ENCODE results near the gene FBXO31. TPM values are rescaled to one million over a fixed set of nuclear protein-coding genes. Genes with fewer than 3 reads are reported as not detected.

The FBXO31 gene
- total and polyA plus RNA-seq, 9 of the 15 experiments (the other 6 are each of a cell fraction or from before 2014, with no cell fraction given), result 0.18 to 33.3 (median 10.9) TPM

DNA sequence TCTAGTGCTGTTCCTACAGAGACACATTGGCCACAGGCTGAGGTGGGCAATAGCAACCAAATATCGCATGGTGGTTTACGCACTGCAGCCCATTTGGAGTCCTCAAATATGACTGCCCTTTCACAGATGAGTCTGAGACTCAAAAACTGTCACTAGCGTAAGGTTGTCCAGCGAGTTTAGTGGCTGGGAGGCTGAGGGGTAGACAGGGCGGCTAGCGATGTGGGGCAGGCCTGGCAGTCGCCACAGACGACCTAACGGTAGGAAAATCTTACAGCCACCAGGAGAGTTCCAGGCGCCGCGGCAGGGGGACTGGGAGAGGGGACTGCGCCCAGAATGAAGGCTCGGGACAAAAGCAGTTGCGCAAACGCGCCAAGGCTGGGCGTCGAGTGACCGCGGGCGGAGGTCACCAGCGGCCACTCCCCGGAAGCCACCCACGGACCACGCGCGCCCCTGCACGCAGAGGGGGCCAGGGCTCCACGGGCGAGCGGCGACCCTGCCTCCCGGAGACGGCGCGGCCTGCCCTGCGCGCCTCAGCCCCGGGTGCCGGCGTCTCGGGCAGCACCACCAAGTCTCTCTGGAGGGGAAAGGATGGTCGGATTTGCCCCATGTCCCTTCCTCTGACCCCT is 7.9 kb upstream of the FBXO31 start (continued):
- TF ChIP-seq HDAC1 (IDR thresholded peaks at IDR 0.05) (no peak), TARDBP (IDR thresholded peaks at IDR 0.05) (no peak), ZNF583 (CRISPR knock-in tag; IDR thresholded peaks at IDR 0.05) (no peak; the same call in 1 of the 2 replicates), ETV1 (tag; conservative IDR thresholded peaks at IDR 0.05; ENCODE audit: low read depth) (peak; percentile 36; the same call in 1 of the 2 replicates), SMARCA4 (IDR thresholded peaks at IDR 0.05) (0 out of 2 replicates have a peak, but pooled peaks have one; percentile 42), CREM (IDR thresholded peaks at IDR 0.05; ENCODE audit: low read depth) (0 out of 2 replicates have a peak, but pooled peaks have one; percentile 13), JUND (IDR thresholded peaks at IDR 0.05; ENCODE audit: borderline replicate concordance, low read depth, low read length) (no peak), JUND (tag; IDR thresholded peaks at IDR 0.05; ENCODE audit: borderline replicate concordance, low read depth, low read length) (peak; percentile 5; the same call in 1 of the 3 replicates), NCOR1 (IDR thresholded peaks at IDR 0.05) (no peak), U2AF2 (optimal IDR thresholded peaks at IDR 0.05; ENCODE audit: low read depth, low read length) (no peak), EZH2 (IDR thresholded peaks at IDR 0.05; ENCODE audit: borderline replicate concordance, low read depth, low read length) (no peak), ZNF311 (CRISPR knock-in tag; IDR thresholded peaks at IDR 0.05) (0 out of 2 replicates have a peak, but pooled peaks have one; percentile 28), ZNF354B (CRISPR knock-in tag; IDR thresholded peaks at IDR 0.05) (no peak), BRD4 (IDR thresholded peaks at IDR 0.05) (0 out of 2 replicates have a peak, but pooled peaks have one; percentile 56), ZNF347 (CRISPR knock-in tag; IDR thresholded peaks at IDR 0.05; ENCODE audit: low read depth) (no peak), RBM15 (IDR thresholded peaks at IDR 0.05; ENCODE audit: insufficient read depth, low read length) (no peak), TBP (optimal IDR thresholded peaks at IDR 0.05; ENCODE audit: low read depth, low read length) (no peak), ZNF436 (CRISPR knock-in tag; IDR thresholded peaks at IDR 0.05) (no peak; the same call in 1 of the 2 replicates), FOXM1 (IDR thresholded peaks at IDR 0.05; ENCODE audit: low read depth) (no peak), FOXM1 (CRISPR knock-in tag; IDR thresholded peaks at IDR 0.05; ENCODE audit: low read depth) (peak; percentile 41; the same call in 1 of the 2 replicates), ZFP36 (IDR thresholded peaks at IDR 0.05; ENCODE audit: low read depth, low read length, partially characterized antibody) (no peak), ZNF3 (CRISPR knock-in tag; IDR thresholded peaks at IDR 0.05) (no peak), HEY1 (CRISPR knock-in tag; IDR thresholded peaks at IDR 0.05; ENCODE audit: borderline replicate concordance) (no peak), ZNF431 (CRISPR knock-in tag; IDR thresholded peaks at IDR 0.05) (no peak)
- TF ChIP-seq, protein P1, sequence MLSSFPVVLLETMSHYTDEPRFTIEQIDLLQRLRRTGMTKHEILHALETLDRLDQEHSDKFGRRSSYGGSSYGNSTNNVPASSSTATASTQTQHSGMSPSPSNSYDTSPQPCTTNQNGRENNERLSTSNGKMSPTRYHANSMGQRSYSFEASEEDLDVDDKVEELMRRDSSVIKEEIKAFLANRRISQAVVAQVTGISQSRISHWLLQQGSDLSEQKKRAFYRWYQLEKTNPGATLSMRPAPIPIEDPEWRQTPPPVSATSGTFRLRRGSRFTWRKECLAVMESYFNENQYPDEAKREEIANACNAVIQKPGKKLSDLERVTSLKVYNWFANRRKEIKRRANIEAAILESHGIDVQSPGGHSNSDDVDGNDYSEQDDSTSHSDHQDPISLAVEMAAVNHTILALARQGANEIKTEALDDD (IDR thresholded peaks at IDR 0.05), result no peak
- TF ChIP-seq, protein P2, sequence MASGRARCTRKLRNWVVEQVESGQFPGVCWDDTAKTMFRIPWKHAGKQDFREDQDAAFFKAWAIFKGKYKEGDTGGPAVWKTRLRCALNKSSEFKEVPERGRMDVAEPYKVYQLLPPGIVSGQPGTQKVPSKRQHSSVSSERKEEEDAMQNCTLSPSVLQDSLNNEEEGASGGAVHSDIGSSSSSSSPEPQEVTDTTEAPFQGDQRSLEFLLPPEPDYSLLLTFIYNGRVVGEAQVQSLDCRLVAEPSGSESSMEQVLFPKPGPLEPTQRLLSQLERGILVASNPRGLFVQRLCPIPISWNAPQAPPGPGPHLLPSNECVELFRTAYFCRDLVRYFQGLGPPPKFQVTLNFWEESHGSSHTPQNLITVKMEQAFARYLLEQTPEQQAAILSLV (tag; IDR thresholded peaks at IDR 0.05), result 0 out of 2 replicates have a peak, but pooled peaks have one; percentile 10
- TF ChIP-seq, protein P3, sequence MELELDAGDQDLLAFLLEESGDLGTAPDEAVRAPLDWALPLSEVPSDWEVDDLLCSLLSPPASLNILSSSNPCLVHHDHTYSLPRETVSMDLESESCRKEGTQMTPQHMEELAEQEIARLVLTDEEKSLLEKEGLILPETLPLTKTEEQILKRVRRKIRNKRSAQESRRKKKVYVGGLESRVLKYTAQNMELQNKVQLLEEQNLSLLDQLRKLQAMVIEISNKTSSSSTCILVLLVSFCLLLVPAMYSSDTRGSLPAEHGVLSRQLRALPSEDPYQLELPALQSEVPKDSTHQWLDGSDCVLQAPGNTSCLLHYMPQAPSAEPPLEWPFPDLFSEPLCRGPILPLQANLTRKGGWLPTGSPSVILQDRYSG (tag; conservative IDR thresholded peaks at IDR 0.05; ENCODE audit: low read depth), result peak; percentile 24; the same call in 1 of the 2 replicates

Data from K562 (cell line).